COLO668 (cell line): ENCODE measurements around the gene MAPKAP1.

Experiments used
- DNase-seq: peaks from one replicate; lab custom pipeline; 2025; ENCODE audit not compliant: unreplicated experiment; lab: John Stamatoyannopoulos, UW

The MAPKAP1 gene

GRCh38 chr9:125435776-125436612 is 271.0 kb downstream of the MAPKAP1 start:
- DNase-seq = no peak

- DNase-seq = no peak
These were observed 271.8 kb downstream of the MAPKAP1 start for GRCh38 chr9:125434986-125435775.

DNA sequence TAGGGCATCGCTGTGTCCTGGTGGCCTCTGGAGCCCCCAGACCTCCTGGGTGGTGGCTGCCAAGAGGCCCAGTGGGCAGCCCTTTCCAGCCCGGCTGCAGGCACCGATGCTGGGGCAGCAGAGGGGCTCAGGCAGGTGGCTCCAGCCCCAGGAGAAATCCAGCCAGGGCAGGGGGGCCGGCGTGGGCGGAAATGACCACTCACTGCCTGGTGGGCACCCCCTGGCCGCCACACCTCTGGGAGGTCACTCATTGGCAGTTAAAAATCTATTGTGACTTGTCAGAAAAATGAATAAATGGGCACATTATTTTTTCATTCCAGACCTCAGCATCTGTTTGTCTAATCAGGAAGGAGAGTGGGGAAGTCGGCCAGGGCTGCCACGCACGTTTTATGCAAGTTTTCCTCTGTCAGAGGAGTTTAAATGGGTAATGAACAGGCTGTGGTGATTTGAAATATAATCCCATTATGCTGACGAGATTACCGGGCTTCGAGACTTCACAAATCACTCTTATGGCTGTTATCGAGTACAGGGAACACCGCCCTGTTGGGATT is 273.5 kb downstream of the MAPKAP1 start:
- DNase-seq = no peak

DNA sequence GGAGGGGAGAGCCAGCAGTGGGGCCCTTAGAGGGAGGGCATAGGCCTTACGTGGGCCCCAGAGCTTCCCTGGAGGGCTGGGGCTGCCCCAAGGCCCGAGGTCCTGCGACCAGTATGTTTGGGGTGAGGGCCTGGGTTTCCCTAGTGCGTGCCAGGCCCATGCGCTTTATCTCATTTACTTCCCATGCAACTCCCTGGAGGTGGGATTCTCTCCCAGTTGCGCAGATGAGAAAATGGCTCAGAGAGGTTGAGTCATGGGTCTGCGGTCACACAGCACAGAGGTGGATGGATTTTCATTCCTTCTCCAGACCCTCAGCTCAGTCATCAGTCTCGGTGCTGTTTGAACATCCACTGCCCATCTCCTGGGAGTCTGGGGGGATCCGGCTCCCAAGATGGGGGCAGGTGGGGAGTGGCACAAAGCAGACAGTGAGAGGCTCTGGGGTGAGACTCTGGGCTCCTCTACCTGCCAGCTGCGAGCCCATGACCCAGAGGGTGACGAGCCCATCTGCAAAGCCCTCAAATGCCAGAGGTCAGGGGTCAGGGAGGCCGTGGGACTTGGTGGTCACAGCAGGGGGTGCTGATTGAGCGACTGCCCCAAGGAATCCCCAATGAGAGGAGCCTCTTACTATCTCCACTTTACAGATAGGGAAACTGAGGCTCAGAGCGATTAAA is 274.2 kb downstream of the MAPKAP1 start:
- no peak for DNase-seq

GRCh38 chr9:125431741-125432271 is 275.2 kb downstream of the MAPKAP1 start:
- no peak for DNase-seq

DNA sequence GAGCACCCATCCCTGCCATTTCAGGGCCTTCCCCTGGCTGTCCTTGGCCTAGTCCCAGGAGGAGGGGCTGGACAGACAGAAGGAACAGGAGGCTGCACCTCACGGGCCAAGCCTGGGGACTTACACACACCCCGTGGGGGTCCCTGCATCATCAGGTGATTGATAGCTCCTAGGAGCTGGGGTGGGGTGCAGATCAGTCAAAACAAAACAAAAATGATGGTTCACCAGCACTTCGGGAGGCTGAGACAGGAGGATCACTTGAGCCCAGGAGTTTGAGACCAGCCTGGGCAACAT is 276.0 kb downstream of the MAPKAP1 start:
- DNase-seq = no peak

GRCh38 chr9:125430161-125431011 is 276.6 kb downstream of the MAPKAP1 start:
- DNase-seq = no peak

GRCh38 chr9:125429476-125430160 is 277.4 kb downstream of the MAPKAP1 start:
- no peak for DNase-seq

DNA sequence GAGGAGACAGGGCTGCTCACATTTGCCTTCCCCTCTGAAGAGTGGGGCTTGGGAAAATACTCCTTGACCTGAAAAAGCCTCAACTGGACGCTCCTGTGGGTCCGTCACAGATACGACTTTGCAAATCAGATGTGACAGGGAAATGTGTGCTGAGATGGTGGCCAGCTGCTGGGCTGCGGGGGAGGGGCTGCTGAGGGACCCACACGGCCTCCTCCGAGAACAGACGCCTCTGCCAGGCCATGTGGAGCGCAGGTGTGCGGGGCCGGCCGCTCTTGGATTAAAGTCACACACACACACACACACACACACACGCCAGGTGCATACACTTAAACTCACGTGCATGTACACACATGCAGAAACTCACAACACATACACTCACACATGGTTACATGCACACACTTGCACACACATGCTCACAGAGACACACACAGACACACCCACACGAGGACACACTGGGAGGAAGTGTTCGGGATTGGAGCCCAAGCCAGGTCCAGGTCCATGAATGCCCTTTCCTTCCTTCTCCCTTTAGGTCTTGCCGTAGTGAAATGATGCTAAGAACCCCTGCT is 278.0 kb downstream of the MAPKAP1 start:
- peak; percentile 38 for DNase-seq

GRCh38 chr9:125428060-125428901 is 278.7 kb downstream of the MAPKAP1 start:
- DNase-seq = peak; percentile 50

- no peak for DNase-seq
These were observed 279.5 kb downstream of the MAPKAP1 start for GRCh38 chr9:125427556-125427955.

GRCh38 chr9:125426926-125427325 is 280.1 kb downstream of the MAPKAP1 start:
- no peak for DNase-seq

DNA sequence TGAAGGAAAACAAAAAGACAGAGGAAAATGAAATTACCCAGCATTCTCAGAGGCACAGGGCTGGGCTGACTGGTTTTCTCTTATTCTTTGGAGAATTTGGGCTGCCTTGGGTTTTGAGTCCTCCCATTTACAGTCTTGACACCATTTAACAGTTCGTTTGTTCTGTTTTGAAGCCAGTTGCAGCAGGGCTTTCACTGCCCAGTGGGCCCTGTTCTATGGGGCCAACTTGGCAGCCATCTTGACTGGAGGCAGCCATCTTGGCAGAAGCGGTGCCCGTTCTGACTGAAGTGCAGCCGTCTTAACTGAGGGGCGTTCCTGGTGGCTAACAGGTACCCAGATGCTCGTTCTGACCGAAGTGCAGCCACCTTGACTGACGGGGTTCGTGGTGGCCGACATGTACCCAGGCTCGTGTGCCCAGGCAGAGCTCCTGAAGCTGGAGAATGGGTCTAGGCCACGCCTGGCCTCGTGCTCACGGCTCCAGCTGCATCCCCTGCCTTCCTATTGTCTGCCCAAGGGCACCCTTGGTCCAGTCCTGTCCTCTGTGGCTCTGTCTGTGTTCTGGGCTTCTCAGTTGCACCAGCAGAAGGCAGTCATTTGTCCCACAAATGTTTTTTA is 281.0 kb downstream of the MAPKAP1 start:
- no peak for DNase-seq

GRCh38 chr9:125425170-125425897 is 281.7 kb downstream of the MAPKAP1 start:
- no peak for DNase-seq

- DNase-seq = no peak
These were observed 283.0 kb downstream of the MAPKAP1 start for GRCh38 chr9:125423964-125424363.

DNA sequence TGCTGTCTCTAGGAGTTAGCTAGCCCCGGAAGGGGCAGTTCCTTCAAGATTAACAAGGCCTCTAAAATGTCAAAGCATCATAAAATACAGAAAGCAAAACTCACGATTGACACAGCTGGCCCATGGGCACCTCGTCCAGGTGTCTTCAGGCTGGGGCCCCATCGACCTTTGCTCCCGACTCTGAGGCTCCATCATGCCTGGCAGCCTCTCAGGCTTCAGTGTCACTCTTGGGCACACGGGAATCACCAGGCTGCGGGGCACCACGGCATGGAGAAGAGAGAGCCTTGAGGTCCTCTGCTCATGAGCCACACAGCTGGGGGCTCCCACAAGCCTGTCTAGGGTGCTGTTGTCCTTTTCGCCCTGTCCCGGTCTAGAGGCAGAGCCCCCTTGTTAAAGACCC is 284.2 kb downstream of the MAPKAP1 start:
- peak; percentile 24 for DNase-seq

- no peak for DNase-seq
These were observed 285.3 kb downstream of the MAPKAP1 start for GRCh38 chr9:125421591-125422181.
